Inferior parietal cortex (tissue), 1 donor: ENCODE measurements around the gene MARF1.
A peak's percentile ranks its signal among the peaks of the same experiment; 100 is the strongest.
"Not testable (repeated sequence)": the region's sequence is repeated elsewhere in the genome, so short reads cannot be mapped to it uniquely, and the experiment has no call there.

ENCODE experiments used
- DNase-seq: peaks from one replicate; pipeline ENCODE4 v3.0.0-alpha.2; 2016; ENCODE audit errors: extremely low spot score

The MARF1 gene

DNA sequence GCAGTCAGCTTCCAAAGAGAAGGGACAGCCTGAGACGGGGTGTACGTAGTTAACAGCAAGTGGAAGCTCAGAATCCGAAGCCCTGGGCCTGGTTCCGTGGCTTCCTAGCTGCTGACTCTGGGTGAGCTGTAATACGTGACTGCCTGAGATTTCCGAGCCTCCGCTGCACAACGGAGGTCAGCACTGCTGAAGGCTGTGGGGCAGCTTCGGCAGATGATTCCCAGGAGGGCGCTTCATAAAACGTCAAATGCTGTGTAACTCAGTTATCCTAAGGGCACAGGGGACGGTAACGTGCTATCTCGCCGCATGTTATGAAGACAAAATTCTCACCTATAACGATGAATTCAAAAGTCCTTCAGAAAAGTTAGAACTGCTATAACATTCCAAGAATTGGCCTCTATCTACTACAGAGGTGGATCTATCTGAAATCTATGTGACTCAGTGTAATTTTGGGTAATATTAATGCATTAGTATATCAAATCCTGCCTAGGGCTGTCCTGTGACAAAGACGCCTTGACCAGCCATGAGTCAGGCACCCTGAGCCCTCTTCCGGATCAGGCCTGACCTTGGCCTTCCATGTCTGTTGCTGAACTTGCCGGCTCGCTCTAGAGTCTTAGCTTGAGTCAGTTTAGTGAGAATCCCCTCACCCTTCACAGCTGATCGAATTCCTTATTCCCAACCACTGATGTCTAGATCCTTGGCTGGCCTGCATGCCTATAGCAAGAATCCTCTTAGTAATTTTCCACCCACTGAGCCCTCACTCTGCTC lies 43.5 kb downstream of the MARF1 start:
- no peak for DNase-seq

DNA sequence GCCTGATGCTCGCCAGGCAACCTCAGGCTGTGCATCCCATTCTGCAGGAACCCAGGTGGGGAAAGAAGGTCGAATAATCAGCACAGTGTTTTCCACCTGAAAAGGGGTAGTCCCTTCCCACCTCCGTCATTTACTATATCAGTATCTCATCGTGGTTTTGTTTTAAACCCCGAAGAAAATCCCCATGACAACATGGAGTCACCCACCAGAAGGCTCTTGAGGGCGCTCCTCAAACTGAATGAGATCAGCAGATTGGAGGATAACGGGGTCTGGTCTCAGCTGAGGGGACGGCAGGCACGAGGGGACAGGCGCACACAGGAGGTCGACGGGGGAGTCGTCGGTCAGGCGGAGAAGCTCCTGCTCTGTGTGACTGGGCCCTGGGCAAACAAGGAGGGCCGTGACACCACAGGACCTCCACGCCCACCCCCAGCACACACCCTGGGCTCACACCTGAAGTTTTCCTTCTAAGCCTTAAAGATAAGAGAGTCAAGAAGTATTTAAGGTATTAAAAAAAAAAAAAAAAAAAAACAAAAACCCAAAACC lies 44.2 kb downstream of the MARF1 start:
- DNase-seq, result no peak

DNA sequence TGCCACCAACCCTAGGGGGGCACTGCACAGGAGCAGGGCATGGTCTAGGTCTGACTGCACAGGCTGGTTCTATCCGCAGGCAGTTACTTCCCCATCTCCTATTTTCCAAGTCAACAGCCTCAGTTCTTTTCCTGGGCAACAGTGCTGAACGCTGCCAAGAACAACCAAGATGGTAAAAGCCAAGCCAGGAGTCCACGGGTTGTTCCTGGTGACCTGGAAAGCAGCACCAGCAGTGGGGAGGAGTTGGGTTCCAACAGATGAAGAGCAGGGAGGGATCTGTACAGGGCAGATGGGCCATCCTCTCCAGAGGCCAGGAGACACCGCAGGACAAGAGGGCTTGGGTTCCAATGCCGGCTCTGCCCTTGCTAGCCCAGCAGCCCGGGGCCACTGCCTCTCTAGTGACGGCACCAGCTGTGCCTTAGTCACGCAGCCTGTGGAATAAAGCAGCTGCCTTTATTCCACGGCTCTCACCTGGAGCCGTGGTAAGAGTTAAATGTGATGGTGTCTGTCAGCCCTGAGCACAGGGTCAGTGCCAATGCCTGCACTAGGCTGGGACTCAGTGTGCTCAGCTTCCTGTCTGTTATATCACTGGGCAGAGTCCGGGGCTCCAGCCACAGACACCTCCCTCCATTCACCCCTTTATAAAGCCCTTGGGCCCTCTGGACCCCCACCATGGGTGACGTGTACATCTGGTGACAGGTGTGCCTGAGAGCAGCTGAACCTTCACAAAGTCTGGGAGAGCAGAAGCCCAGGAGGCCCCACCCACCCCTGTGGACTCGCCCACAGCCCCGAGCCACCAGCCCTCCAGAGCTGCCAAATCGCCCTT lies 44.9 kb downstream of the MARF1 start:
- DNase-seq, result no peak

DNA sequence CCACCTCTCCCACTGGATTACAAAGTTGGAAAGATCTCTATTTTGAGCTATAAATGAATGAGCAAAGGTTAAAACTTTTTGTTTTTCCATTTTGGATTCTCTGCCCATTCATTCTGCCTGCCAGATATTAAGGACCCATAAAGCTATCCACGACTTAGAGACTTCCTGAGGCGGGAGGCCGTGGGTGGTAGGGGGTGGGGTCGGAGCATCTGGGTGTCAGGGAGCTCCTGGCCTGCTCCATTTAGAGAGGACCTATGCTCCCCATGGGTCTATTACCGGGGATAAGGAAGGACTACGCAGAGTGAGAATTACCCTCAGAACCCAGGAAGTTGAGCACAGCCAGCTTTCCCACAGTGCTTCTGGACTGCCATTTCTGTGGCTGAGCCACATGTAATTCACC lies 45.8 kb downstream of the MARF1 start:
- DNase-seq, result no peak

DNA sequence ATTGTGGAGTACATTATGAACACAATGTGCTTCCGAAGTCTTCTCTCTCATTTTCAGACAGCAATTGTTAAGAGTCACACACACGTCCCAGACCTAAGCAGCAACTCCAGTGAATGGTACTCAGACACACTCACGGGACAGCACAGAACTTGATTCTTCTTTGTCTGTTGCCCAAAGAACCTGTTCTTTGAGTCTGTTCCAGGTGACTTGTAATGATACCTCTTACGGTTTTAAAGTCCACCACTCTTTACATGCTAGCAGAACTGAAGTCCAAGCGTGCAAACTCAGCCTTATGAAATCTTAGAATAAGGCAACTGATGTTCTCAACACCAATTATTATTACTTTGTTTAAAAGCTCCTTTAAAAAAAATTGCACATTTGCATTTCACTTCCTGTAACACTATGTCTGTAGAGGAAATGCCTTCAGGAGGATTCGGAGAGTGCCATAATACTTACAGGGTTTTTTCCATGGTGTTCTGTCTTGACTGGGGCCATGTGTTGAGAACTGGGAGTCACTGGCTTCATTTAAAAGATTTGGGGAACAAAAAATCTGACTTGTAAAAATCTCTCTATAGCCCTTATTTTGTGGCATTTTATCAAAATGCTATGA lies 48.1 kb downstream of the MARF1 start:
- no peak for DNase-seq

DNA sequence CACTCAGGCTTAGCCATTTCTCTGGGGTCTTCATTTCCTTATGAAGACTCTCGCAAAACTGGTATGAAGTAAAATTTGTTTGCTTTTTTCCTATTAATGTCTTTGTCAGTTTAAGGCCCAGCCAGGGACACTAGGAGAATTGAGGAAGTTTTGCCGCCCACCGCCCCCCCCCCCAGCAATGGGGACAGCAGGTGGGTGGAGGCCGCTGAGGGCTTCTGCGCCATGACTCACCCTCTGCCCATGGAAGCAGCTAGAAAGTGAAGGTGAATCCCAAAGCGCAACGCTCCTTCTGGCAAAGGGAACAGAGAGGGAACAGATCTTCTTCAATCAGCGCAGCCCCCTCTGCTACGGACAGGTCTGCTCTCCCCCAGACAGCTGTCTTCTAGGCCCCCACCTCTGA lies 49.7 kb downstream of the MARF1 start:
- DNase-seq, result no peak

DNA sequence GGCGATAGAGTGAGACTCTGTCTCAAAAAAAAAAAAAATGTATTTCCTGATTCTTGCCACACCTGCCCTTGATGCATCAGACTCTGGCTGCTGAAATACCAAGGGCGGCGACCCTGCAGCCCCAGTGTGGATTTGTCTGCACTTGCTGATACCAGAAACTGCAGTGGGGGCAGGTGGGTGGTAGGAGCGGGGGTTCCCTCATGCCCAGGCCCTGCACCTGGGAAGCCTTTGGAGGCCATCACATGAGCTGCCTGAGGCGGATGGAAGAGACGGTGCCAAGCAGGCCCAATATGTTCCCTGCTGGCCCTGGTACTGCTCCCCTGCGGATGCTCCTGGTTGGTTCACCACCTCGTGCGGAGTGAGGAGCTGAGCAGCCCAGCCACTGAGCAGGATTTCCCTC lies 50.6 kb downstream of the MARF1 start:
- no peak for DNase-seq

DNA sequence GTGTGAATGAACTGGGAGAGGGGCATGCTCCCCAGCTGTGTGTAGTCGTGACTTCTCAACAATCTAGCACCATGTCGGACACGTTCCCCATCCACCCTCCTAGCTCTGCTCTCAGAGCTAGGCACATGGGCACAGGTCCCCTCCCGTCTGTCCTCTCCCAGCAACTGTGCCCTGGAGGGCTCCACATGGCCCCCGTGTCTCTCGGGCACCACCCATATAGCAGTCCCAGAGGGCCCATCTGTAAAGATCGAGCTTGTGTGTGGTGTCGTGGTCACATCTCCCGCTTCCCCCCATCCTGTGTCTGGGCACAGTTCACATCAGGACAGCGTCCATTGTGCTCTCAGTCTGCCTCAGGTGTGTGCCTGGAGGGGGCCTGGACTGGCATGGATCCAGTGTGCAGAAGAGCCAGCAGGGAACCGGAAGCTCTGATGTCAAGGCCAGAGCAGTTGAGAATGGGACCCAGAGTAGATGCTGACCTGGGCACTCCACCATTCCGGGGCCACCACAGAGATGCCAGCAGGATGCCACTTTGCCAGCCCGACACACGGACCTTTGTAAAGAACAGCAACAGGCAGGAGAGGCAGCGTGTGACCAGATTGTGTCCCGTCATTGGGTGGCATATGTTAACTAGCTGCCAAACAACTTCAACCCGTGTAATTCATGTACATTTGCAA lies 55.7 kb downstream of the MARF1 start:
- DNase-seq, result no peak

DNA sequence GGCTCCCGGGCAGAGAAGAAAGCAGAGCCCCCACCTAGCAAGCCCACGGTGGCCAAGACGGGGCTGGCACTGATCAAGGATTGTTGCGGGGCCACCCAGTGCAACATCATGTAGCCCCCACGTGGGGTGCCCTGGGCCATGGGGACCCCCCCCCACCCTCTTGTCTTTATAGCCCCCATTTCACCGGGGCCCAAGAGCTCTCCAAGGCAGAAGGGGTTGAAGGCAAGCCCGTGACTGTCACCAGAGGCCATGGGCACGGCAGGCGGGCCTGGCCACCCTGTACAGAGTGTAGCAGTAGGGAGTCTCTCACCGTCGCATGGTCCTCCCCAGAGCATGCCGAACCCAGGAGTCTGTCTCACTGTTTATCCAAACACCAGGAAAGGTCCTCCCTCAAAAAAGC lies 56.2 kb downstream of the MARF1 start:
- DNase-seq, result no peak

DNA sequence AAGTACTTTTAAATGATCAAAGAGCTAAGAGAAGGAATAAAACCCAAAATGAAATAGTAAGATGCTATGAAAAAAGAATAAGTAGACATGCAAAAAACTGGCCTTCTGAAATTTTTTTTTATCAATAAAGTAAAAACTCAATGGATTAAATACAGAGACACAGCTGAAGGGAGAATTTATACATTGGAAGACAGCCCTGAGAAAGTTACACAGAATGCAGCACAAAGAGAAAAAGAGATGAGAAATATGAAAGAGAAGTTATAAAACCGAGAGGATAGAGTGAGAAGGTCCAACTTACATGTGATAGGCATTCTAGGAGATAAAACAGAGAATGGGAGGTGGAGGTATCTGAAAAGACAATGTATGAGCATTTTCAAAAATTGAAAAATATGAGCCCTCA lies 57.0 kb downstream of the MARF1 start:
- DNase-seq, result no peak

DNA sequence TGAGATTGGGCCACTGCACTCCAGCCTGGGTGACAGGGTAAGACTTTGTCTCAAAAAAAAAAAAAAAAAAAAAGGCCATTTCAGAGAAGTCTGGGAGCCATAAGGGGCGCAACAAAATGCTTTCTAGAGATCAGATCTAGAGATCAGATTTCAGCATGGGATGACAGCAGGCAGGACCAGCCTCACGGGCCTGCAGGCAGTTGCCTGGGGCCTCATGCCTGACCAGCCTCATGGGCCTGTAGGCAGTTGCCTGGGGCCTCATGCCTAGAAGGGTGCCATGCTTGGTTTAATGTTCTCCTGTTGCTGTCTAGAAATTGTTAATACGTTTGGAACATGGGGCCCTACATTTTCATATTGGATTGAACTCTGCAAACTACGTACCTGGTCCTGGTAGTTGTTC lies 59.4 kb downstream of the MARF1 start:
- no peak for DNase-seq

DNA sequence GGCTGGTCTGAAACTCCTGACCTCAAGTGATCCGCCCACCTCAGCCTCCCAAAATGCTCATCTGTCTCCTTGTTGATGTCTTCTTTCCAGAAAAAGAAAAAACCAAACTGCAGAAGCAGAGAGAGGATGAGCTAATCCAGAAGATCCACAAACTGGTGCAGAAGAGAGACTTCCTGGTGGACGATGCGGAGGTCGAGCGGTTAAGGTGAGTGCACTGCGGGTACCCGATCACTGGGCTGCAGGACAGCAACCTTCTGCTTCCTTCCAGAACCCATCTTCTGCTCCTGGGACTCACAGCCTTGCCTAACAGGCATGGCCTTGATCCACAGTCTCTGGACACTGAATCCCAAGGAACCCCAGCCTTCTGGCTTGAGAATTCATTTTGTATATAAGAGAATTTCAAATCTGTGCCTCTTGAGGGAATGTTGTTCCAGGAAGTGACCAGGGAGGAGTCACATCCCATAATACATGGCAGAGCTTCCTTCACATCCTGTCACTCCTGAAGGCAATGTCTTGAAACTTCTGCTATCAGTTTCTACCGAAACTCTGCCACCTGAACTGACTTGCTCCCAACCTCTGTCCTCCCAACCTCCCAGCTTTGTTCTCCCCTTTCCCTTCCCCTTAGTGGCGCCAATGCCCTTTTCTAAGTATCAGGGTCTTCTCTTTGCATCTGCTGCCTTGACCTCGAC lies 61.7 kb downstream of the MARF1 start:
- DNase-seq, result no peak

DNA sequence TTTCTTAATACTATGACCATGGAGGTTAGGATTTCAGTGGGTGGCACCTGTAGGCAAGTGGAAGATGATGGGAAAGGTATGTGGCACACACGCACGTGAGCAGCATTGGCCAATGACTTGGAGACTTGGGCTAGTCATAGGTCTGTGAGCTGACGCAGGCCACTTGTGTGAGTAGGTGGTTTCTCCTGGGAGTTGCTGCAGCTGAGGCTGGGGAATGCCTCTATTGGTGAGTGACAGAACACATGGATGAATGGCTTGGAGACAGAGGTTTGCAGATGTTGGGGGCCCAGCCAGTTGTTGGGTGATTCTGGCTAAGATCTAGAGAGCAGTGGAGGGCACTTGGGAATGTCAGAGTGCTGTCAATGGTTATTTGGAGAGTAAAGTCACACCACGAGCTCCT lies 64.1 kb downstream of the MARF1 start:
- DNase-seq, result no peak

DNA sequence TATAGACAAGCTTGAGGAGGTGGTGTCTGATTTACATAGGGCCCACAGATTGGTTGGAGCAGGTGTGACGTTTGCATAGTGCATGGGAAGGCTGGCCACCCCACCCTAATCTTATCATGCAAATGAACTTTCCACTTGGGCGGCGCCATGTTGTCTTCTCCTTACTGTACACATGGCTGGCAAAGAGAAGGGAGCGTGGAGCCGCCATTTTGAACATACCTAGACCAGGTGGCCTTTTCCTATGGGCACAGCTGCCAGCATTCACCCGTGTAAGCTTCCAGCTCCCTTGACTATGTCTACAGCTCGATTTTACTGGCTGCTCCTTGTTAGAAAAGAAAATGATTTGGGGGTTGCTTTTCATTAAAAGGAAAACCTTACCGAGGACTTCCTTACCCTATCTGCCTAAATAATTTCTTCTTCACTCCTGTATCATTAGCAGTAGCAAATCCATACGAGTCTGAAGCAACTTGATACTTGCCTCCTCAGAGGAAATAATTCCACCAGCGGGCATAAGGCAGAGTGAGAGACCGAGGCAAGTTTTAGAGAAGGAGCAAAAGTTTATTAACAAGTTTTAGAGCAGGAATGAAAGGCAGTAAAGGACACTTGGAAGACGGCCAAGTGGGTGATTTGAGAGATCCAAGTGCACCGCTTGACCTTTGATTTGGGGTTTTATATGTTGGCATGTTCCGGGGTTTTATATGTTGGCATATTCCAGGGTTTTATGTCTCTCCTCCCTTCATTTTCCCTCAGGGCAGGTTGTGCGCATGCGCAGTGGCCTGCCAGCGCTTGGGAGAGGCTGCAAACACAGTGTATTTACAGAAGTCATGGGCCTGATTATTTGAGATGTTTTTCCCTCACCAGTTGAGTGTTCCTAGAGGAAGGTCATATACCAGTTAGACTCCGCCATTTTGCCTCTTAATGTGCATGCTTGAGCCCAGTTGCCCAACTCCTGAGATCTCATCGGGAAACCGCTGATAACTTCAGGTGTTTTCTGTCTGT lies 65.7 kb downstream of the MARF1 start:
- peak; percentile 62 for DNase-seq

DNA sequence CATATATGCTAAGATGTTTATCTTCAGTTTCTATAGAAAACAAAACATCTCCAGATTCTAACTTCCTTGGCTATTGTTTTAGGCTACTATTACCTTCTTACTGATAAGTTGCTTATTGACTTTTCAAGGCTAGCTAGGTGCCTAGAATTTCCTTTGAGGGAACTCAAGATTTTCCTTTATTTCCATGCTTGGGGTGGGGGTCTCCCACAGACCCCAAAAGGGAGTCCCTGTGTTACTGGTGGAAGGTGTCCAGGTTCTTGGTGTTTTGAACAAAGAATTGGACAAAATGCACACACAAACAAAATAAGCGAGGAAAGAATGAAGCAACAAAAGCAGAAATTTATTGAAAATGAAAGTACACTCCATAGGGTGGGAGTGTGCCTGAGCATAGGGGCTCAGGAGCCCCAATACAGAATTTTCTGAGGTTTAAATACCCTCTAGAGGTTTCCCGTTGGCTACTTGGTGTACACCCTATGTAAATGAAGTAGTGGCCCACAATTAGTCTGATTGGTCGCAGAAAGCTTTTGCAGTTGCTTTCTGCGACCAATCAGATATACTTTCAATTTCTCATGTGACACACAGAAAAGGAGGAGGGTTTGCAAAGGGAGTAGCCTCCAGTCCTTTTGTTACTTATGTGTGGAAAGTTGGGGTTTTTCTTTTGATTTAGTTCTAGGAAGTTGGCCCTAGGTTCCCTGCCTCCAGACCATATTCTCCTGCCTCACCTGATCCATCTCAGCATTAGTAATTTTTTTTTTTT lies 67.5 kb downstream of the MARF1 start:
- no peak for DNase-seq

DNA sequence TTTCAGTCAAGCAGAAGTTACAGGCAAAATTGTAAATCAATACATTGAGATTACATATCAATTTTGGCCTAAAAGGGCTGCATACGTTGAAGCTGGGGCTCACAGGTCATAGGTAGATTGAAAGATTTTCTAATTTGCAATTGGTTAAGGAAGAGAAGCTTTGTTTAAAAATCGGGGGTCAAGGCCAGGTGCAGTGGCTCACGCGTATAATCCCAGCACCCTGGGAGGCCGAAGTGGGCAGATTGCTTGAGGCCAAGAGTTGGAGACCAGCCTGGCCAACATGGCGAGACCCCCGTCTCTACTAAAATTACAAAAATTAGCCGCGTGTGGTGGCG lies 68.4 kb downstream of the MARF1 start:
- DNase-seq, result no peak

DNA sequence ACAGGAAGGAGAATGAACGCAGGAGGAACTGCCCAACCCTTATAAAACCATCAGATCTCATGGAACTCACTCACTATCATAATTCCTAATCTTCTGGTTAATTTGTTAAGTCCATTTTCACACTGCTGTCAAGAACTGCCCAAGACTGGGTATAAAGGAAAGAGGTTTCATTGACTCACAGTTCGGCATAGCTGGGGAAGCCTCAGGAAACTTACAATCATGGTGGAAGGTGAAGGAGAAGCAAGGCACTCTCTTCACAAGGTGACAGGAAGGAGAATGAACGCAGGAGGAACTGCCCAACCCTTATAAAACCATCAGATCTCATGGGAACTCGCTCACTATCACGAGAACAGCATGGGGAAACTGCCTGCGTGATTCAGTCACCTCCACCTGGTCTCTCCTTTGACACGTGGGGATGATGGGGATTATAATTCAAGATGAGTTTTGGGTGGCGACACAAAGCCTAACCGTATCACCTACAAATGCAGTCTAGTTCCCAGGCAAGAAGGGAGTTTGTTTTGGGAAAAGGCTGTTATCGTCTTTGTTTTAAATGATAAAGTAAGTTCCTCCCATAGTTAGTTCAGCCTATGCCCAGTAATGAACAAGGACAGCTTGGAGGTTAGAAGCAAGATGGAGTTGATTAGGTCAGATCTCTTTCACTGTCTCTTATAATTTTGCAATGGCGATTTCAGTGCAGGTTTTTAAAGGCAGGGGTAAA lies 68.9 kb downstream of the MARF1 start:
- DNase-seq, result not testable (repeated sequence)

DNA sequence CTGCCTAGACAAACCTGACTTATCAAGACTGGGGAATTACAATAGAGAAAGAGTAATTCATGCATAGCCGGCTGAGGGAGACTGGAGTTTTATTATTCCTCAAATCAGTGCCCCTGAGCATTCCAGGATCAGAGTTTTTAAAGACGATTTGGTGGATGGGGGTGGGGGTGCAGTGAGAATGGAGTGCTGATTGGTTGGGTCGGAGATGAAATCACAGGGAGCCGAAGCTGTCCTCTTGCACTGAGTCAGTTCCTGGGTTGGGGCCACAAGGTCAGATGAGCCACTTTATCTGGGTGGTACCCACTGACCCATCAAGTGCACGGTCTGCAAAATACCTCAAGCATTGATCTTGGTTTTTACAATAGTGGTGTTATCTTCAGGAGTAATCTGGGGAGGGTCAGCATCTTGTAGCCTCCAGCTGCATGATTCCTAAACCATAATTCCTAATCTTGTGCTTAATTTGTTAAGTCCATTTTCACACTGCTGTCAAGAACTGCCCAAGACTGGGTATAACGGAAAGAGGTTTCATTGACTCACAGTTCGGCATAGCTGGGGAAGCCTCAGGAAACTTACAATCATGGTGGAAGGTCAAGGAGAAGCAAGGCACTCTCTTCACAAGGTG lies 69.6 kb downstream of the MARF1 start:
- no peak for DNase-seq
